GM19452 (cell line): ENCODE results near the gene ANKRD53.
"Not testable (repeated sequence)": the region's sequence is repeated elsewhere in the genome, so short reads cannot be mapped to it uniquely, and the experiment has no call there.

ENCODE experiments used
- ATAC-seq: cut with Tn5 transposase; IDR thresholded peaks from one replicate; pipeline ENCODE4 v1.9.1; 2021; ENCODE audit not compliant: unreplicated experiment

The ANKRD53 gene

GRCh38 chr2:71005271-71006202 is 27.1 kb downstream of the ANKRD53 start:
- ATAC-seq: no peak

- no peak for ATAC-seq
Measured at GRCh38 chr2:71006323-71006722, 27.9 kb downstream of the ANKRD53 start.

- ATAC-seq: no peak
Measured at GRCh38 chr2:71006955-71007799, 28.7 kb downstream of the ANKRD53 start.

GRCh38 chr2:71008342-71008741 is 29.9 kb downstream of the ANKRD53 start:
- no peak for ATAC-seq

- not testable (repeated sequence) for ATAC-seq
Measured at GRCh38 chr2:71011786-71012185, 33.4 kb downstream of the ANKRD53 start.

- no peak for ATAC-seq
Measured at GRCh38 chr2:71018625-71019024, 40.2 kb downstream of the ANKRD53 start.

- not testable (repeated sequence) for ATAC-seq
Measured at GRCh38 chr2:71019989-71020388, 41.6 kb downstream of the ANKRD53 start.

- ATAC-seq: not testable (repeated sequence)
Measured at GRCh38 chr2:71021394-71021793, 43.0 kb downstream of the ANKRD53 start.

- ATAC-seq: not testable (repeated sequence)
Measured at GRCh38 chr2:71023553-71024243, 45.3 kb downstream of the ANKRD53 start.
